T-helper 1 cell treated with Interleukin-12 subunit alpha and Interleukin-12 subunit beta and Interleukin-4 antibody, amounts not matched to agents 30 μg/mL and 1 μg/mL, for 36 hours (primary cell): Measurements from ENCODE around the gene SLC27A3.

Source experiments
- H3K27ac Mint-ChIP-seq: one replicate; pipeline ENCODE4 v1.8.0; 2021; ENCODE audit warnings: mild to moderate bottlenecking, mixed read lengths
- H3K27me3 Mint-ChIP-seq: one replicate; pipeline ENCODE4 v1.8.0; 2021; ENCODE audit warnings: low read depth, mixed read lengths
- H3K36me3 Mint-ChIP-seq: one replicate; pipeline ENCODE4 v1.8.0; 2021; ENCODE audit warnings: low read depth, mixed read lengths
- H3K4me1 Mint-ChIP-seq: one replicate; pipeline ENCODE4 v1.8.0; 2021; ENCODE audit warnings: low read depth, mixed read lengths
- H3K4me3 Mint-ChIP-seq: one replicate; pipeline ENCODE4 v1.8.0; 2021; ENCODE audit warnings: mild to moderate bottlenecking, moderate library complexity, mixed read lengths
- H3K9me3 Mint-ChIP-seq: one replicate; pipeline ENCODE4 v1.8.0; 2021; ENCODE audit warnings: mixed read lengths

The SLC27A3 gene

GRCh38 chr1:153816283-153816889 lies 41.2 kb downstream of the SLC27A3 start:
- no peak overlapping the region for H3K4me3 Mint-ChIP-seq
- H3K4me1 Mint-ChIP-seq: no peaks in the 10 kb centered on the region
- no peaks in the 10 kb centered on the region for H3K9me3 Mint-ChIP-seq
- no peak overlapping the region for H3K27ac Mint-ChIP-seq
- peaks cover 47% of the 10 kb centered on the region for H3K36me3 Mint-ChIP-seq
- no peaks in the 10 kb centered on the region for H3K27me3 Mint-ChIP-seq

GRCh38 chr1:153818876-153819275 lies 43.7 kb downstream of the SLC27A3 start:
- Mint-ChIP-seq H3K4me1 (no peaks in the 10 kb centered on the region), H3K4me3 (no peak overlapping the region)

GRCh38 chr1:153827168-153827964 lies 52.2 kb downstream of the SLC27A3 start:
- peaks cover 14% of the 10 kb centered on the region for H3K36me3 Mint-ChIP-seq
- H3K27me3 Mint-ChIP-seq: no peaks in the 10 kb centered on the region
- peaks cover 3% of the 10 kb centered on the region for H3K4me1 Mint-ChIP-seq
- H3K4me3 Mint-ChIP-seq: no peak overlapping the region
- H3K9me3 Mint-ChIP-seq: no peaks in the 10 kb centered on the region
- no peak overlapping the region for H3K27ac Mint-ChIP-seq

More at GRCh38 chr1:153818876-153819275, 43.7 kb downstream of the SLC27A3 start:
- Mint-ChIP-seq H3K9me3 (no peaks in the 10 kb centered on the region), H3K27ac (no peak overlapping the region), H3K27me3 (no peaks in the 10 kb centered on the region), H3K36me3 (peaks cover 34% of the 10 kb centered on the region)
